ENCODE measurements around the gene SRC.

GRCh38 chr20:37417617-37418467 lies 71.9 kb downstream of the SRC start:
- TF ChIP-seq, protein P1, sequence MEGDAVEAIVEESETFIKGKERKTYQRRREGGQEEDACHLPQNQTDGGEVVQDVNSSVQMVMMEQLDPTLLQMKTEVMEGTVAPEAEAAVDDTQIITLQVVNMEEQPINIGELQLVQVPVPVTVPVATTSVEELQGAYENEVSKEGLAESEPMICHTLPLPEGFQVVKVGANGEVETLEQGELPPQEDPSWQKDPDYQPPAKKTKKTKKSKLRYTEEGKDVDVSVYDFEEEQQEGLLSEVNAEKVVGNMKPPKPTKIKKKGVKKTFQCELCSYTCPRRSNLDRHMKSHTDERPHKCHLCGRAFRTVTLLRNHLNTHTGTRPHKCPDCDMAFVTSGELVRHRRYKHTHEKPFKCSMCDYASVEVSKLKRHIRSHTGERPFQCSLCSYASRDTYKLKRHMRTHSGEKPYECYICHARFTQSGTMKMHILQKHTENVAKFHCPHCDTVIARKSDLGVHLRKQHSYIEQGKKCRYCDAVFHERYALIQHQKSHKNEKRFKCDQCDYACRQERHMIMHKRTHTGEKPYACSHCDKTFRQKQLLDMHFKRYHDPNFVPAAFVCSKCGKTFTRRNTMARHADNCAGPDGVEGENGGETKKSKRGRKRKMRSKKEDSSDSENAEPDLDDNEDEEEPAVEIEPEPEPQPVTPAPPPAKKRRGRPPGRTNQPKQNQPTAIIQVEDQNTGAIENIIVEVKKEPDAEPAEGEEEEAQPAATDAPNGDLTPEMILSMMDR (IDR thresholded peaks at IDR 0.05): no peak
- TF ChIP-seq POLR2AphosphoS5 (IDR thresholded peaks at IDR 0.05) (no peak), POLR2A (IDR thresholded peaks at IDR 0.05) (no peak)

Data from gastroesophageal sphincter (tissue), 3 donors.